ENCODE data around the gene GMFB.

GMFB gene

DNA sequence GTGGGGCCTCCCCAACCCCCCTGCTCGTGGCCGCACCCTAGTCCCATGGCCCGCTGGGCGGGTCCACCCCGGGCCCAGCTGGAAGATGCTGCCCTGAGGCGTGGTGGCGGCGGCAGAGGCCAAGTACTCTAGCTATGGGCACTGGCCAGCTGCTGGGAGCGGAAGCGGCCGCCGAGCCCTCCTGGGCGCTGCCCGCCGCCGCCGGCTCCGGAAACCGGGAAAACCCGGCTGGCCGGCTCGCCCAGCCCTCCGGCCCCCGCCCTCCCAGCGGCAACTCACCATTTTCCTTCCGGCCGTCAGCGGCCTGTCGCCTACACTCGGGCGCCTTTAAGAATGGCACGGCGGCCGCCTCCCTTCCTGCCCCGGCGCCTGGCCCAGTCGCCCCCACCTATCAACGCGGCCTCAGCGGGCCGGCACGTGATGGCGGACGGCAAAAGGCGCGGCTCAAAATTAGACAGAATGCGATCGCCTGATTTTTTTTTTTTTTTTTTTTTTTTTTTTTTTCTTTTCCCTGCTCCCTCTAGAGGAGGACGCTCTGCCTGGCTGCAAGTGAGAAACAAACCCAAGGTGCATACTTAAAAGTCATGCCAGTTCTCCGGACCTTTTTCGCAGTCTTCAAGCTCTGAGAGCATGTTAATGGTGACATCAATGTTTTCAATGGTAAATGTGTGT is at the start of gene GMFB:
GMFB (minus strand) TSS at position 335 of the 672 bp plus-strand sequence; CDS start at position 282, 53 bp downstream.
- DNase-seq = peak; percentile 90

GRCh38 chr14:54538055-54538454 is 49.3 kb upstream of the GMFB start:
- DNase-seq = no peak

DNA sequence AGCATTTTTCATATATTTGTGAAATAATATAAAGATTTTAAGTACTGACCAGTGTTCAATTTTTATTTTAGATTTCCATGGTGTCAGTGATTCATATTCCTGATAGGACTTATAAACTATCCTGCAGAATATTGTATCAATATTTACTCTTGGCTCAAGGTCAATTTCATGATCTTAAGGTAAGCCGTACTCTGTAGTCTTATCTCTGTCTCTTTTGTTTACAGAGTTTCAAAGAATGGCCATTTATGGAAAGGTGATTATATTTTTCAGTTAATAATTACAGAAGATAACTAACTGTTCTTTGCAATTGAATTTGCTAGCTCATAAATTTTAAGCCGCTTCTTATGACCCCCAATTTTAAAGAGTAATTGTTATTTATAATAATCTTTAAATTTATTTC is 48.9 kb upstream of the GMFB start:
- no peak for DNase-seq

- no peak for DNase-seq
These were observed 46.9 kb upstream of the GMFB start for GRCh38 chr14:54535646-54536045.

DNA sequence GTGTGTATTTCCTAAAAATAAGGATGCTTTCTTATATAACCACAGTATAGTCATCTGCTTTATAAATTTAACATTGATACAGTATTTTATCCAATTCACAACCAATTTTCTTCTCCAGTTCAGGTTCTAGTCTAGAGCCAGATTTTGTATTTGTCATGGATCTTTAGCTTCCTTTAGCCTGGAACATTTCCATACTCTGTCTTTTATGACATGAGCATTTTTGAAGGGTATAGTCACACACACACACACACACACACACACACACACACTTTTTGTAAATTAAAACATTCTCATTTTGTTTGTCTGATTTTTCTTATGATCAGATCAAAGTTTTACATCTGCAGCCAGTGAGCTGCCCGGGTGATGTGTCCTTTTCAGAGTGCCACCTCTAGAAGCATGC is 46.3 kb upstream of the GMFB start:
- DNase-seq = no peak

DNA sequence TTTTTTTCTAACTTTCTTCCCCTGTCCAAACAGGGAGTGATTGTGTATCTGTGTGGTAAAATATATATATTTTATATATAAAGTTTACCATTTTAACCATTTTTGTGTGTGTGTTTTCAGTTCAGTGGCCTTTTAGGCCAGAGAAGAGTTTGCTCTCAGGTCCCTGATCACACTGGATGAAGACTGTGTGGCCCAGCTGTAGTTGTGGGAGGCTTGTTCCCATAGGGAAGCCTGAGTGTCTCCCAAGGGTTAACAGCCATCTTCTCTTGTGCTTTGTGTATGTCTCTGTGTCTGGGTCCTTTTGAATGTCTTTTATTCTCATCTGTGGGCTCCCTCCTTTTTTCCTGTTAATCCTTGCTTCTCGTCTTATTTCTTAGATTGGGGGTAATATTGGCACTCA is 44.3 kb upstream of the GMFB start:
- no peak for DNase-seq

GRCh38 chr14:54532111-54533012 is 43.6 kb upstream of the GMFB start:
- DNase-seq = no peak

GRCh38 chr14:54529811-54530210 is 41.0 kb upstream of the GMFB start:
- no peak for DNase-seq

DNA sequence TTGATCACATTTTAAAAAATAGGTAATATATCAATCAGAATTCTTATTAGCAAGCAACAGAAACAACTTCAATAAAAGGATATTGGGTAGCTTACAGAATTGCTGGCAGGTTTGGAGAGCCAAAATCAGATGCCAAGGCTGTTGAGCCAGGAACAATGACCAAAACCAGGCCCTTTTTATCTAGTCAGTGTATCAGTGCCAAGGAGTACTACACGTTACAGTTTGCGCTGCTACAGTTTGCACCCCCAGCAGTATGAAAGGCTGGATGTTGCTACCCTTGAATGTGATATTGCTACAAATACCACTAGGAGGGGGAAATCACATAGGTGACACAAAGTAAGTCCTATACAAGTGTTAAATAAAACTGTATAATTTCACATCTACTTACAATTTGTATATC is 40.2 kb upstream of the GMFB start:
- no peak for DNase-seq

- DNase-seq = no peak
These were observed 35.6 kb upstream of the GMFB start for GRCh38 chr14:54524410-54524809.

DNA sequence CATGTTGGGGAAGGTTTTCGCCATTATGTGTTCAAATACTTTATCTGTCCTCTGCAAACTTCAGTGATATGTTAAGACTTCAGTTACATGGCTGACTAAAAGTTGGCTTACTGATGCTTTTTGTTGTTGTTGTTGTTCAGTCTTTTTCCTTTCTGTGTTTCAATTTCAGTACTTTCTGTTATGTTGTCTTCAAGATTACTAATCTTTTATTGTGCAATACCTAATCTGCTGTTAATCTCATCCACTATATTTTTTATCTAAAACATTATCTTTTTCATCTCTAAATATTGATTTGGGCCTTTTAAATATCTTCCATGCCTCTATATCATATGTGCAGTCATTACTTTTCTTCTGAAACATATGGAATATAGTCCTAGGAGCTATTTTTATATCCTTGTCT is 27.9 kb upstream of the GMFB start:
- DNase-seq = no peak

DNA sequence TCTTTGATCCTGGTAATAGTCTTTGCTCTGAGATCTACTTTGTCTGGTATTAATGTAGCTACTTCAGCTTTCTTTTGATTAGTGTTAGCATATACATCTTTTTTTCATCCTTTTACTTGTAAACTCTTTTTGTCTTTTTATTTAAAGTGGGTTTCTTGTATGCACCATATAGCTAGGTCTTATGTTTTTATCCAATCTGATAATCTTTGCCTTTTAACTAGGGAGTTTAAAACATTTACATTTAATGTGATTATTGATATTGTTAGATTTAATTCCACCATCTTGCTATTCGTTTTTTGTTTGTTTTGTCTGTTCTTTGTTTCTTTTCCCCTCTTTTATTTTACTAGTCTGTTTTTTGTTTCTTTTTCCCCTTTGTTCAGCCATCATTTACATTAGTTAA is 26.9 kb upstream of the GMFB start:
- DNase-seq = no peak

DNA sequence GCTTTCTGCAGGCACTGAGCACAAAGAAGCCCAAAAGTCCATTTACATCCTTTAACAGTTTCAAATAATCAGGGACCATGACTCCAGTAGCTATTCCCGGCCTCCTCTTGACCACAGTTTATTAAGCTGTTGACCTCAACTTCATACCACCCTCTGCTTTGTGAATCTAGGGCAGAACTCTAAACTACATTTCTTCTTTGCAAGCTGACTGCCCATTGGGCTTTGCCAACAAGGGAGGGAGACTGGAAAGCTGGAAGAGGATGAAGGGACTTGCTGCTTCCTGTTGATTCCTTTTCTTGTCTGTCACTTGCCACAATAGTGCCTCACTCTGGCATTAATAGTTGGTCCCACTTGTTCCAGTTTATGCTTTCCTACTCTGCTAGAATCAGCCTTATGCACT is 23.6 kb upstream of the GMFB start:
- no peak for DNase-seq

- DNase-seq = peak; percentile 95
These were observed 21.0 kb upstream of the GMFB start, which contains the start of gene CGRRF1 for GRCh38 chr14:54509546-54510501. TSS of gene CGRRF1 (plus strand) at chr14:54509906. CDS start at chr14:54509960, 54 bp downstream.

DNA sequence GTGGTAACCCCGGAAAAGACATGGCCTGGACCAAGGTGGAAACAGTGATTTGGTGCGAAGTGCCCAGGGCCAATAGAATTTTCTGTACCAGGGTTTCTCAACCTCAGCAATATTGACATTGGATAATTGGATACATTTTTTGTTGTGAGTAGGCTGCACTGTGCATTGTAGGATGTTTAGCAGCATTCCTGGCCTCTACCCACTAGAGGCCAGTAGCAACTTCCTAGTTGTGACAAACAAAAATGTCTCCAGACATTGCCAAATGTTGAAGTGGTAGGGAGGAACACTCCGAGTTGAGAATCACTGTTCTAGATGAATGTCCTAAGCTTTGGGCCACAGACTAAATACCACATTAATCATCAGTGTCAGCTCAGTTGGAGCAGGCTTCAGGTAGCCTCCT is 14.7 kb upstream of the GMFB start:
- no peak for DNase-seq

DNA sequence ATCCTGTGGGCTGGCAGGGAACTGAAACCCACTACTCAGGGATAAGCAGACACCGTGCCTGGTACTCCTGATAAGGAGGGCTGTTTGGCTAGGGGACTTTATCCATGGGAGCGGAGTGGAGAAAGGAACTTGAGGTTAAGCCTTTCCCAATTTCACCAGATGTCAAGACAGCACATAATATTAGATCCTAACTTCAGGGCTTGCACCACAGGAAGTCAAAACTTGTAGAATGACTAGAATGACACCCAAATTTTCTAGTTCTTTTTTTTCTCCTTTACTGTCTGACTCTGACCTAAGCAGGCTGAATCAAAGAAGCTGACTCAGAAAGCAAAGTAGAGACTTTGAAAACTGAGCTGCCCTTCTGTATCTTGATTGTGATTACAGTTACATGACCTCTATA is 13.8 kb upstream of the GMFB start:
- no peak for DNase-seq

DNA sequence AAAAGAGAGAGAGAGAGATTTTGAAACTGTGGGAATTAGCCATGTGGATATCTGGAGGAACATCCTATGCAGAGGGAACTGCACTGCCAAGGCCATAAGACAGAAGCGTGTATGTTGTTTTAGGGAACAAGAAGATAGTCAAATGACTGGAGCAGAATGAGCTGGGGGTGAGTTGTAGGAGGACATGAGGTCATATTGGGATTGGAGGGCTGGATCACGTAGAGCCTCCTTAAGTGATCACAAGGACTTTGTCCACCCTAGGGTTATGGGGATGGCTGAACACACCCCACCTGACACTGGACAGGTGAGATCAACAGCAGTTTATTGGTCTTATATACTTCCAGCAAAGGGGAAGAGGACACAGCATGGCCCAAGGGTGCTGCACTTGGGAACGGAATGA is 12.7 kb upstream of the GMFB start:
- no peak for DNase-seq

DNA sequence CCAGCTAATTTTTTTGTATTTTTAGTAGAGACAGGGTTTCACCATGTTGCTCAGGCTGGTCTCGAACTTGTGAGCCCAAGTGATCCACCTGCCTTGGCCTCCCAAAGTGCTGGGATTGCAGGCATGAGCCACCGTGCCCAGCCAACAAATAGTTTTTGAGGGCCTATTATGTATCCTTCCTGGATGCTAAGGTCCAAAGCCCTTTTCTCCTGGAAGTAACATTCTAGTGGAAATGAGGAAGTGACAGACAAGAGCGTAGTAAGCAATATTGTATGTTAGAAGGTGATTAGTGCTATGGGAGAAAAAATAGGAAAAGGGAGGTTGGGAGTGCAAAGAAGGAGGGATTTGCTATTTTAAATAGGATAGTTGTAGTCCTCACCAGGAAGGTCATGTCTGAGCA is 12.0 kb upstream of the GMFB start:
- no peak for DNase-seq

GRCh38 chr14:54498579-54498978 is 9.8 kb upstream of the GMFB start:
- no peak for DNase-seq

DNA sequence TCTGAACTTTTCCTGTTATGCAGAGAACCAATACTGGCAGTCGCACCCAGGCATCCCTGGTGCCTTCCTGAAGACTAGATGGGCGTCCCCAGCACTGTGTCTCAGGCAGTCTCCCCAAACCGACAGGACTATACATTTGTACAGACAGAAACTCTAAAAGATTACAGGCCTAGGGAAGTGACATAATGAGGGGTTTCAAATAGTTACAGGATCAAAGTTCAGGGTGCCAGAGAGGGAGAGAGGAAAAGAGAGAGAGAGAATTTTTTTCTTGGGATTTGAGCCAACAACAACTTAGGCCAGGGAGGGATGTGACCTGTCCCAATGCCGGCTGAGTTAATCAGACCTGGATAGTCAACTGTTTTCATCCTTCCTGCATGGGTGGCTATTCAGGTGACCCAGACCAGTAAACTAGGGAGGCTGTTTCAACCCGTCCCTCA is 9.3 kb upstream of the GMFB start:
- no peak for DNase-seq

DNA sequence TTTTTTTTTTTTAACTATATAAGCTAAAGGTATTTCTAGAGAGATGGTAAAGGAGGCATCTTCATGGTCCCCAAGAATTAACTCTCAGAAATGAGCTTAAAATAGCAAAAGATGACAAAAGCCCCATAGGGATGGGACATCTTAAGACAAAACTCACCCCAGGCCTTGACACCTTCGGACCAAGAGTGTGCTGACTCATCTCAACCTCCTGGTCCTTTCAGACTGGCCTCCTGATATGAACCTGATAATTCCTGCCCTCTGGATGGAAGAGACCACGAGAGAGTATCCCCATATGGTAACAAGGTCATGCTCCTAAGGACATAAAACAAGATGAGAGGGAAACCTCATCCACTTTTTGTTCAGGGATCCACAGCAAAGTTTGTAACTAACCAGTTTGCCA is 8.4 kb upstream of the GMFB start:
- DNase-seq = no peak

- no peak for DNase-seq
These were observed 4.5 kb upstream of the GMFB start for GRCh38 chr14:54493293-54493692.
